DMS 273 (cell line): ENCODE measurements around the gene TRABD2B.
A peak's percentile ranks its signal among the peaks of the same experiment; 100 is the strongest.

Experiments
- DNase-seq: peaks from one replicate; lab custom pipeline; 2025; ENCODE audit not compliant: unreplicated experiment; lab: John Stamatoyannopoulos, UW

Gene TRABD2B

DNA sequence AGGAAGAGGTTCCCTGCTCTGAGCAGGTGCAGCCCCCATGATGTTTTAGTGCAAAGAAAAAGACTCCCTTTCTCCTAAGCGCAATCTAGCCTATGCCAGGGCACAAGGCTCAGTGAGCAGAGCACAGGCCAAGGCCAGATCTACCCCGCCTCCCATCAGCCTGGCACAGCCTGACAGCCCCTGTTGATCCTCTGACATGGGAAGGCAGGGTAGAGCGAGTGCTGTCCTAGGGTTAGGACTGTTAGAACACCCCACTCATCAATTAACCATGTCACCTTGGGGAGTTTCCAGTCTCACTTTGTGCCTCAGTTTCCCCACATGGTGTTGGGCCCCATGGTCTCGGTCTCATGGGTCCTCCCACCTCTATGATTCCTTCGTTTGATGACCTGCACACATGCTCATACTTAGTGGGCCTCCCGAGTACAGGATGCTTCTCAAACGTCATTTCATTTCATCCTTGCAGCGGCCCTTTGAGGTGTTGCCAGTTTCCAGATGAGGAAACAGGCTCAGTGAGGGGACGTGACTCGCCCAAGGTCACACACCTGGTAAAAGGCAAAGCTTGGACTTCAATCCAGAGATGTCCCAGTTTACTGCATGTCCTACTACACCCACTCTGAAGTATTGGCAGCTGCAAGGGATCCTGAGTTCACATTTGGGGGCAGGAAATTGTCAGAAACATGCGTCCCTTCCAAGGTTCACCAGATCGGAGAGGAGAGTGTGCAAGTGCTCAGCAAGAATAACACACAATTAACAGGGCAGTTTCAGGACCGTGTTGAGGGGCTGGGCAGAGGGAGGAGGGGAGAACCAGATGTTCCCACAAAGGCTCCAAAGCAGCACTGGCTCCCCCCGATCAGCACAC, 213.3 kb downstream of the TRABD2B start:
- no peak for DNase-seq

DNA sequence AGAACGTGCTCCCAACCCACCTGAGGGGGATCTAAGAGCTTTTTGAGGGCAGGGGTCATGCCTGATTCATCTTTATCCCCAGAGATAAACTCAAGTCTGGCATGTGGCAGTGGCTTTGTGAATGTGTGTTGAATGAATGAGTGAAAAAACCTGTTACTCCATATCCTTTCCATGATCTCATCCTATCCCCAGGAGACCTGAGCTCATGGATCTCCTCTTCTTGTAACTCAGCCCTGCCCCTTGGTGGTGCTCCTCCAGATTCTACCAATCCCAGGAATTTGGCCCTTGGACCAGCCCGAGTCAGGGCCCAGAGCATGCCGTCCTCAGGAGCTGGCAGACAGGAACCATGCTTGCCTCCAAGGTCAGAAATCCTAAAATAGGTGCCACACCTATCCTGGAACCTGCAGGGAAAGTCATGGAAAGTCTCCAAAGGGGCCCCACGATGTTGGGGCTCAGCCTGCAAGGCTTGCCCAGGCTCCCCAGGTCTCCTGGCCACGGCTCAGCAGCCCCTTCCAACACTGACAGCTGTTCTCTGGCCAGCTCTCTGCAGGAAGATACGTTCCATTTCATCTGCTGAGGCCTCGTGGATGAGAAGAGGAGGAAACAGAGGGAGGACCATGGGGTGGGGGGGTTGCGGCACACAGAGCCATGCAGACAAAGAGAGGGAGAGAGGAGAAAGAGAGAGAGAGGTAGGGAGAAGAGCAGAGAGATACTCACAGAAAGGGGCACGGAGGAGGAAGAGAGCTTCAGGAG, 214.6 kb downstream of the TRABD2B start:
- DNase-seq, result peak; percentile 26

DNA sequence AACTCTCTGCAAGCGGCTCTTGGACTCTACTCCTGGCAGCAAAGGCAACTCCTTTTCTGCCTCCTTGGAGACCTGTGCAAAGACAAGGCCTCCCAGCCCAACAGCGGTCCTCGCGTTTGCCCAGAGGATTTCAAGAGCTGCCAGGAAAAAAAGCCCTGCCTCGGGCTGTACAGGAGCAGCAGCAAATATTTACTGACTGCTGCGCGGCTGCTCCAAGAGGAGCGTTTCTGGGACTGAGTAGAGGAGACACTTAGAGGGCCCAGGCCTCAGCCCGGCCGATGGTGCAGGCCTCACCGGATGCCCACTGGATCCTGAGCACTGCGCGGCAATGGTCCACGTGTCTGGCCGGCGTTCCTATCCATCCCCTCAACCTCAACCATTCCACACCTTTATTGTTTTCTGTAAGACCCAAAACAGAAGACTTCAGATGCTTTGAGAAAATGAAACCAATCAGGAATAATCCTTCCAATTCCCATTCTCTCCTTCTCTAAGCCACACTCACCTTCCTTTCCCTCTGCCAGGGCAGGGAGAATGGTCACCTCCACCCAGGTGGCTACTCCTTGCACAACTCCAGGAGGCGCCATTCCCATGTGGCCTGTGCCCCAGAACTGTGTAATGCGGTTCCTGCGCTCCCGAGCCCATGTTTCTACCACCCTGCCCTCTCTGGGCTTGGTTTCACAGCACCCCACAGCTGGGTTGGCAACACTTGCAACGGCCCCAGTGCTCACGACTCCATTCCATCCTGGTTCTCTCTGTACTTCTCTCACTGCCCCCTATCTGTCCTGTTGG, 215.8 kb downstream of the TRABD2B start:
- no peak for DNase-seq

DNA sequence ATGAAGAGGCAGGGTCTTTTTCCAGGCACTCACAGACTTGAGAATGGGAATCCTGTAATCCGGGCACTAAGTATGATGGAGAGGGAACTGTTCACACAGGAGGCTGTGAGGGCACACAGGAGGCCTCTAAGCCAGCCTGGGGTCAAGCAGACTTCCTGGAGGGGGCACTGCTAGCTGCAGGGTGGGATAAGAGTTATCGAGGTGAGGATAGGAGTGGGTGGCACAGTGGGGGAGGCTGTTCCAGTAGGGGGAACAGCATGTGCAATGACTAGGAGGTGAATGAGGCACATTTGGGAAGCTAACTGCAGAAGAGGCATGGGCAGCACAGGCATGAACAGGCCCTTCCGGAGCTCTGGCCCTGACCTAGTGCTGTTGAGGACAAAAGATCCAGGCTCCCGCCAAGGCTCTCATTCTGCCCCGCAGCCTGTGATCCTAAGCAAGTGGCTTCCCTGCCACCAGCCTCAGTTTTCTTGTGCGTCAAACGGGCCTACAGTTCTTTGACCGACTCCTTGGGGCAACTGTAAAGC, 216.7 kb downstream of the TRABD2B start:
- DNase-seq, result peak; percentile 35

DNA sequence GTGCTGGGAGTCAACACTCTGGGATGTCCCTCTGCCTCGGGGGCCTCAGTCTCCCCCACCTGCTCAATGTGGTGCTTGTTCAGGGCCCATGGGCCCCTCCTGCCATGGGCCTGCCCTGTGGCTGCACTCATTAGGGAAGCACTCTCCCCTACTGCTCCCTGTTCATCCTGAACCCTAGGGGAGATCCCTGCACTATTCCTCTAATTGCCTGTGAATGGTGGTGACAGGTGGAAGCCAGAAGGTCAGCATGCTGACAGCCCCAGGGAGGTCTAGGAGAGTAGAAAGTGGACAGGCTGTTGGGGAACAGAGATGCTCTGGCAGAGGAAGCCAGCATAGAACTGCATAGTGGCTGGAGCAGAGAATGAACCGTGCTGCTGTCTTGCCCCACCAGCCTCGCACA, 217.6 kb downstream of the TRABD2B start:
- no peak for DNase-seq

DNA sequence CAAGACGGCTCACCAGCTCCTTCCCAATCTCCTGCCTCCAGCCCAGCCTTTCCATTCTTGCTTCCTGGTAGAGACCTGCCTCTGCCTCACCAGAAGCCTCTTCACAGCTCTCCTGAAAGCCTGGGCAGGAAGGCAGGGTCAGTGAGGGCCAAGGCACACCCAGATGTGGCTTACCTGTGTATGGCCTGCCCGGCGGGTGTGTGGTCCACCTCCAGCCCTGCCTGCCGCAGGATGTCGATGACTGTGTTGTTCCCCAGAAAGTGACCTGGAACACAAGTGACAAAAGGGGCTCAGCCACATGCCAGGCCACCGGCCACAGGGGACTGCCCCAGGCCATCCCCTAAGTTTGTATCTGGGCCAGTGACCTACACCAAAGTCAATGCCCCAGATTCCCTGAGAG, 218.9 kb downstream of the TRABD2B start:
- DNase-seq, result no peak

DNA sequence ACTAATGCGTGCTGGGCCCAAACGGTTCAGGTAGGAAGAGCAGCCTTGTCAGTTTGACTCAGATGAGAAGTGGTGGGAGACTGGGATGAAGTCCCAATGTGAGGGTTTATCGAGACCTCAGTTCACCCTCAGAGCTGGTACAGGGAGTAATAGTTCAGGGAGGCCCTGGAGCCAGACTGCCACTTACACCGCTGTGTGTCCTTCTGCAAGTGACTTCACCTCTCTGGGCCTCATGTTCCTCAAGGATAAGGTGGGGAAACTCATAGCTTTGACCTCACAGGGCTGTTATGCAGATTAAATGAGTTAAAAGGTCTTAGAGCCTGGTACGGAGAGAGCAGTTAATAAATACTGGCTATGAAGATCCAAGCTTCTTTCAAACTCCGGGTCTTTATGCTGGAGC, 219.9 kb downstream of the TRABD2B start:
- DNase-seq, result no peak

DNA sequence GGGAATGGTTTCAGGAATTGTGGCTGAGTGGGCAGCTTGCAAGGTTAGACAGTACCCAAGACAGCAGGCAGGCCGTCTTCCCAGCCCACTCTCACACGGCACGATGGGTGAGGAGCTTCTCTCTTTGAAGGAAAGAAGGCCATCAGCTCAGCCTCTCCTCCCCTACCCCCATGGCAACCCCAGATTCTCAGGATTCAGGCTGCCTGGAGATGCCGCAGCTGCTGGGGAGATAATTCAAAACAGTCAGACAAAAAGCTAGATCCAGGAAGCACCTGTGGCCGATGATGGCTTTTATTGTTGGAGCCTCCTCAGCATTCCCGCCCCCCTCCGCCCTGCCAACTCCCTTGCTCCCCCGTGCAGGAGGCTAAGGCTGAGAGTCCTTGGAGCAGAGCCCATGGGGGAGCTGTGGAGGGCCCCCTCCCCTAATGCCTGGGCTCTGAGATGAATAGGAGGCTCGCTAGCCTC, 220.5 kb downstream of the TRABD2B start:
- no peak for DNase-seq

DNA sequence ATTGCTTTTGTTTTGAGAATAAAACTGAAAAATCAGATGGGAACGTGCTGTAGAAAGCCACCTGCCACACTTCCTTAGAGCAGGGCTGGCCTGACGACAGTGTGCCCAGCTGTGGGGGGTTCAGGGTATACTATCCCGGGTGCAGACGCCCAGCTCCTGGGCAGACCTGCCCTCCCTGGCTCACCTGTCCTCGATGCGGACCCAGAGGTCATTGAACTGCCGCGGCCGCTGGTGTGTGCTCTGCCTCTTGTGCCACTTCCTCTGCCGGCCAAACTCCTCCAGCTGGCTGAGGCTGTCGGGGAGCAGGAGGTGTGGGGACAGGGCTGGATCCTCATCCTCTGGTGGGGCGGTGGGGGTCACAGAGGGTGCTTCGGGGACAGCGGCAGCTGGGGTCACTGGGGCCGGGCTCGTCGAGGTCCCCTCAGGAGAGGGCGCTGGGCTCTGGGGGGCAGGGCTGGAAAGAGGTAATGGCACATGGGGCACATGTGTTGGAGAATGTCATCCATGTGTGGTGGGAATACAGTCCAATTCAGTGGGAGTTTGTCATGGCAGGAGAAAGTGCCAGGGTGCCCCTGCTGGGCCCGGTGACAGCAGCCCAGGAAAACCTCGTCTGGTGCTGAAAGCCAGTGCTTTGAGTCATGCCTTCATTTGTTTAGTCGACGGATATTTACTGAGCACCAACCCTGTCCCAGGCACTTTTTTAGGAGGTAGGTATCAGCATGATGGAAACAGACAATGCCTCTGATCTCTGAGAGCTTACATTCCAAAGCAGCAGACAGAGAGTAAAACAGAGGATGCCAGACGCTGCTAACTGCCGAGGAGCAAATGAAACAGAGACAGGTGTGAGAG, 222.0 kb downstream of the TRABD2B start:
- no peak for DNase-seq

DNA sequence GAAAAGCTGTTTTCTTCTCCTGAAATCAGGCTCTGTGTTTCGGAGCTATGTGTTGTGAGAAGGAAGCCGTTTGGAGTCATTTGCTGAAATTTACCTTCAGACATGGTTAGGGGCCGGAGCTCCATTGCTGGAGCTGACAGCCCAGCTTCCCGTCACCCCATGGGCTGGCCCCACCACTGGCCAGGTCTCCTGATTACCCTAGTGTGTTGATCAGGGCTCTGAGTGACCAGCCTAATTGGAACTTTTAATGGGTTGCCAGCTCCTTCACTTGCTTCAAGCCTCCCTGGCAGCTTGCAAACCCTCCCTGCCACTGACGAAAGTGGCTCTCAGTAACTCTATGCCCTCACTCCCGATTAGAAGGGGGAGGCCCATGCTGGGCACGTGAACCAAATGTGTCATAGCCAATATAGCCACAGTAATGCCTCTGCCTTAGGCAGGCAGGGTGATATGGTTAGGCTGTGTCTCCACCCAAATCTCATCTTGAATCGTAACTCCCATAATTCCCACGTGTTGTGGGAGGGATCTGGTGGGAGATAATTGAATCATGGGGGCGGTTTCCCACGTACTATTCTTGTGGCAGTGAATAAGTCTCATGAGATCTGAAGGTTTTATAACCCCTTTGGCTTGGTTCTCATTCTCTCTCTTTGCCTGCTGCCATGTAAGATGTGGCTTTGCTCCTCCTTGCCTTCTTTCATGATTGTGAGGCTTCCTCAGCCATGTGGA, 224.1 kb downstream of the TRABD2B start:
- no peak for DNase-seq

DNA sequence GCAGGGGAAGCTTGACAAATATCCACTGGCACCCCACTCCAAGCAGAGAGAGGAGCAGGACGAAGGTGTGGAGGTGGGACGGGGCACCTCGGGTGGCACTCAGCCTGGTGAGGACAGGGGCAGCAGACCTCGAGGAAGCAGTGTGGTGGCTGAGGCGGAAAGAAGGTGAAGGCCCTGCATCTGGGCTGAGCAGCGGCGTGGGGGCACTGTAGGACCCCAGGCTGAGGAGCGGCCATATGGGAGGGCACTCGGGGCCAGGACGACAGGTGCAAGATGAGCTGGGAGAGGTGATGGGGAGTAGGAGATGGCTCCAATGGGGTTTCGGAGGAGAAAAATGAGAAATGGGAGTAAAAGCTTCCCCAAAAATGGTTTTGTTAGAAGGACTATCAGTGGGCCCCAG, 224.9 kb downstream of the TRABD2B start:
- no peak for DNase-seq

DNA sequence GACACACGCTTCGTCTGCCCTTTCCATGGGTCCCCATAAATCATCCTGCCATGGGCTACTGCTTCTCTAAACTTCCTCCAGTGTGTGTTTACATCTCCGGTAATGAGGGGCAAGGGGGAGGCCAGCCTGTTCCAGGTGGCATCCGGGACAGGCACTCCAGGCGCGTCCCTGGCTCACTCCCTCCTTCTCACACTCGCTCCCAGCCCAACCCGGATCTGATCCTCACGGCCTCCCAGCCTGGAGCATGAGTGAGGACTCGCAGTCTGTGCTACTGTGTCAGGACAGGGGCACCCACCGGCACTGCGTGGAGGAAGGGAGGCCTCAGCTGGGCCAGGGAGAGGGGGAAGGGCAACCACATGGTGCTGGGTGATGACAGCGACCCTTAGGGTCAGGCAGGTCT, 225.4 kb downstream of the TRABD2B start:
- DNase-seq, result no peak

DNA sequence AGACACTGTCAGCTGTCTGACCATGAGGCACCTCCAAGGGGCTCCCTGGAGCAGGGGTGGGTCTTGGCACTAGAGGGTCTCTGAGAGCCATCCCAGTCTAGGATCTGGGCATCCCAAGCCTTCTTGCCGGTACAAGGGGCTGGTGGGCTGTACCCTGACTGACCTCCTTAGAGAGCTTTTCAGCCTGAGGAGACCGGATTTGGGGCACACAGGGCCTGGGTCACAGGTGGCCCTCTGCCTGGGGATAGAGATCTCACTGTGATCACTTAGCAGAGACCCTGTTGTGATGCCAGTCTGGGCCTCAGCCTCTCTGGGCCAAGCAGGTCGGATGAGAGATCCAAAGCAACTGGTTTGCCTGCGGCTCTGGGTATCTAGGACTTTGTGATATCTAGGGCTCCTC, 227.2 kb downstream of the TRABD2B start:
- no peak for DNase-seq

DNA sequence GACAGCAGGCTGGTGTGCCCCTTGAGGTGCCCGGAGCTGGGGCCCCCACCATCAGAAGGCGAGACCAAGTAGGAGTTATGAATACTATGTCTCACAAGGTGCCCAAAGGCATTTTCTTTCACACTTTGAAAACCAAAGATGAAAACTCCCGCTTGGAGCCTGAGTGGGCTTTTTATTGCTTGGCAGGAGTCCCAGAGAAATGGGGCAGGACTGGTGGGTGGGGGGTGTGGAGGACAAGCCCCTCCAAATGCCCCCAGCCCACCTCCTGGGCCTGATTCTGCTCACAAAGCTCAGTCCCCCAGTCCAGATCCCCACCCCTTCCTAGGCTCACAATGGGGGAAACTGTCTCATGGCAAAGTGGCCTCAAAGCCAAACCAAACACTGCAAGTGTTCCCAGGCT, 227.9 kb downstream of the TRABD2B start:
- DNase-seq, result no peak

DNA sequence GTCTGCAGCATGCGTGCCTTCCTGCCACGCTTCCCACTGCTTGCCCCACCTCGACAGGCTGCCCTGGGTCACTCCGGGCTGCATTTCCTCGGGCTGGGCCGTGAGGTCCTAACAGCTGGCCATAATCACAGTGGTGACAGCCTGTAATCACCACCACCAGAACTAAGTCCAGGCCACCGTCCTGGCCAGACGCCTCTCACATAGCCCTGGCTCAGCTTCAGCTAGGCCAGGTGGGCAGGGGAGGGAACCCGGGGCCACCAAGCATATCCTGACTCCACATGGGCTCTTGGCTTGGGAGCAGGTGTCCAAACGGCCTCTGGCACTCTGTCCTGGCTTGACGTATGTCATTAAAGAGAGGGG, 229.5 kb downstream of the TRABD2B start:
- DNase-seq, result no peak

DNA sequence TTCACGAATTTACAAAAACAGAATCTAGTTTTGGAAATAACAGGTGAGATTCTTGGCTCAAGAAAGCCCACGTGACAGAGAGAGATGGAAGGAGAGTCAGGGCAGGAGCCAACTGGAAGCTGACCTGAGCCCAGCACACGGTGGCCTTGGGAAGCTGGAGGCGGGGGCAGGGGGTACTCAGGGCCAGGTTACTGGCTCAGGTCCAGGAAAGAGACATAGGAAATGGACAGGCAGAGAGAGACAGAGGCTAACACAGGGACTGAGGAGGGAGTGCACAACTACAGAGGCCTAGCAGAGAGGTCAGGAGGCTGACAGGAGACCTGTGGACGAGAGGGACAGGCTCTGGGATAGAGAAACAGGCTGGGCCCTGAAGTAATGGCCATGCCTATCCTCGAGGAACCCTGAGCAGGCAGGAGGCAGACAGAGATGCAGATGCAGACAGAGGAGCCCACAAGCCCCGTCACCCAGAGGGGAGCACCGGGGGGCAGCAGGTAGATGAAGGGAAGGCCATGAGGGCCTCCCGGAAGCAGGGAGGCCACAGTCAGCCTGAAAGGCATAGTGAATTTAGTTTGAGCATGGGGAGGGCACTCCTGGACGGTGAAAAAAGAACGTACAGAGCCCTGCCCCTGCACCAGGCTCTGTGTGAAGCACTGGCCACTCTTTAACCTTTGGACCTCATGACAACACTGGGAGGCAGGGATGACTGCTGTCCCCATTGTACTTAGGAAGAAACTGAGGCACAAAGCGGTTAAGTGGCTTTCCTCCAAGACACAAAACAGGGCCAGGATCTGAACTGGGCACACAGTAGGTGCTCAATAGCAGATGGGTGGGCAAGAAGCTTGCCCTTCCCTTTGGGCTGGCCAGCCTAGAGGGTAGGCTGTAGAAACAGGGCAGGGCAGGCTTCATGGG, 230.1 kb downstream of the TRABD2B start:
- no peak for DNase-seq

DNA sequence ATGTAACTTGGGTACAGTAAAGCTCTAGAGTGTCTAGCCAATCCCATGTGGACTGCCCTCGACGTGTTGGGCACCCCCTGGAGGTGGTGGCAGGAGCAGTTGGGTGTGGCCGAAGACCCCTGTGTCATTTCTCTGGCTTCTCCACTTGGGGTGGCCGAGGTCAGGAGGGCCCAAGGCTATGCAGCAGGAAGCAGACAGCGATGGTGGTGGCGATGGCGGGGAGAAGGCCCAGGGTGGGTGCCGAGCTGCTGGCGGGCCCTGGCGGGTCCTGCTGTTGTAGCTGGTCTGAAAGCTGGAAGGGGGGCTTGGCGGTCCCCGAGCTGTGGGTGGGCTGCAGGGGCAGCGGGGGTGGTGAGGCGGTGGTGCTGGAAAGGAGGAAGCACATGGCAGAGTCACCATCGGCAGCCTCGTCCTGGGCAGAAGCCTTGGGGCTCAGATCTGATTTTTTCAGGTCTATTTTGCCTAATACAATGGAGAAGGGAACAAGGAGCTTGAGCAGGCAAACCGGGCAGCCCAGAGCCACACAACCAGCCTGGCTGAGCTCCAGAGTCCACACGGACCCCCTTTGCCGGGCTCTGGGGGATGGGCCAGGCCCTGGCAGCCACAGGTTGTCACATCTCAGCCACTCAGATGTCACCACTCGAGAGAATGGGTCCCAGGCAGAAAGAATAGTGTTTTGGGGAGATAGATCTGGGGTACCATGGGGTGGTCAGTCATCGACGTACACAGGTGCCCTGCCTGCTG, 231.3 kb downstream of the TRABD2B start:
- no peak for DNase-seq

DNA sequence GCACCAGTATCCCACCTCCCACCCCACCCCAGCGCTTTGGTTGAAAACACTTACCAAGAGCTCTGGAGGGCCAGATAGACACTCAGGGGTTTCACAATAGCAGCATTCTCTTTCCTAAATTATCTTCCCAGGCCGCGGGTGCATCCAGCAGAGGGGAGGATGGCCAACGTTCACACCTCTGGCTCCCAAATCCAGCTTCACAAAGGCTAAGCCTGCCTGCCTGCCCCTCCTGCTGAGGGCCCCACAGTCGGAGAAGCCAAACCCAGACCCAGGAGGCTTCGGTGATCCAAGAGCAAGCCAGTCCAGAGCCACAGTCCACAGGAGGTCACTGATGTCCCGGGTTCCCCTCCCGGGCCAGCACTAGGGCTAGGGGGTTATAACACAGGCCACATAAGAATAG, 231.9 kb downstream of the TRABD2B start:
- no peak for DNase-seq
